Colonic mucosa (tissue), 4 donors: ENCODE results near the gene PPP2R2D. TPM values are rescaled to one million over a fixed set of nuclear protein-coding genes. Genes with fewer than 3 reads are reported as not detected.

Experiments used
- DNase-seq: peaks from one replicate; pipeline ENCODE4 v3.0.0-alpha.2; 2020
- H3K27ac ChIP-seq: fragments of 200-600 bp; one replicate; pipeline ENCODE4 v1.8.0; 2021
- H3K27me3 ChIP-seq: fragments of 200-600 bp; one replicate; pipeline ENCODE4 v1.8.0; 2021
- H3K36me3 ChIP-seq: fragments of 200-600 bp; one replicate; pipeline ENCODE4 v1.8.0; 2021
- H3K4me1 ChIP-seq: fragments of 200-600 bp; one replicate; pipeline ENCODE4 v1.8.0; 2021; ENCODE audit warnings: mild to moderate bottlenecking
- H3K4me3 ChIP-seq: fragments of 200-600 bp; one replicate; pipeline ENCODE4 v1.8.0; 2021
- H3K9ac ChIP-seq, 2 donors: one replicate each; pipeline ENCODE4 v1.7.0; 2013; ENCODE audit warnings: control low read depth in 2 of 2, low read depth in 2 of 2, low read length in 2 of 2
- H3K9me3 ChIP-seq: fragments of 200-600 bp; one replicate; pipeline ENCODE4 v1.8.0; 2021
- intact Hi-C: fragments of 100-400 bp; cut with DNase I; formaldehyde crosslinking; loops from one replicate; pipeline ENCODE4 v1.14.1; 2022
- total RNA-seq, 2 donors: library from RNA; stranded (reverse); fragmentation: NEBNext Ultra II Directional in 1 of 2; extraction: Animal tissue kit (Norgen Biotek cat#: 25700) in 1 of 2; gene quantifications; one replicate each; pipeline ENCODE4 v1.2.1, GENCODE V29; 2021
- TF ChIP-seq, protein P1 (sequence below): fragments of 200-600 bp; IDR thresholded peaks from one replicate; pipeline ENCODE4 v1.8.0; 2022; ENCODE audit warnings: antibody characterized with exemption, mild to moderate bottlenecking
- donor health status: healthy.
- donor health status: DM: no; HTN: no; CAD: no.
- donor health status: DM: no; HTN: no; CAD: no.

PPP2R2D gene
- total RNA-seq, 2 donors from 2014 or later = 28.1 to 30.6 TPM

DNA sequence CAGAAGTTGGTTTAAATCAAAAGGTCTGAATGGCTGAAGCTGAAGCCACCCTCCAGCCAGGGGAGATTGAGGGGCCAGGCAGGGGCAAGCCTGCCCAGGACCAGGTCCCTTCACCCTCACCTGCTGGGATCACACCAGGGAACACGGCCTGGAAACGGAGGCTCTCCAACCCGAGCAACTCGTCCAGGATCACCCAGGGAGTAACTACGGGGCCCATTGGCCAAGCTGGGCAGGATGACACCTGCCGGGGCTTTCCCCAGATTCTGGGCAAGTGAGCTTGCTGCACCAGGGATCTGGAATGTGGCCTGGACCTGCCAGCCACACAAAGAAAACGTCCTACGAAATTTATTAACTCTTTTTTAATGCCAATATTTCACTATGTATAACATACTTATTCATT is 30.4 kb upstream of the PPP2R2D start:
- intact Hi-C loops = loop anchor here (5.0 to 10.0 kb wide), 2 partner anchors 416 to 1678 kb away; no protein-coding TSS in a partner anchor
- TF ChIP-seq, protein P1, sequence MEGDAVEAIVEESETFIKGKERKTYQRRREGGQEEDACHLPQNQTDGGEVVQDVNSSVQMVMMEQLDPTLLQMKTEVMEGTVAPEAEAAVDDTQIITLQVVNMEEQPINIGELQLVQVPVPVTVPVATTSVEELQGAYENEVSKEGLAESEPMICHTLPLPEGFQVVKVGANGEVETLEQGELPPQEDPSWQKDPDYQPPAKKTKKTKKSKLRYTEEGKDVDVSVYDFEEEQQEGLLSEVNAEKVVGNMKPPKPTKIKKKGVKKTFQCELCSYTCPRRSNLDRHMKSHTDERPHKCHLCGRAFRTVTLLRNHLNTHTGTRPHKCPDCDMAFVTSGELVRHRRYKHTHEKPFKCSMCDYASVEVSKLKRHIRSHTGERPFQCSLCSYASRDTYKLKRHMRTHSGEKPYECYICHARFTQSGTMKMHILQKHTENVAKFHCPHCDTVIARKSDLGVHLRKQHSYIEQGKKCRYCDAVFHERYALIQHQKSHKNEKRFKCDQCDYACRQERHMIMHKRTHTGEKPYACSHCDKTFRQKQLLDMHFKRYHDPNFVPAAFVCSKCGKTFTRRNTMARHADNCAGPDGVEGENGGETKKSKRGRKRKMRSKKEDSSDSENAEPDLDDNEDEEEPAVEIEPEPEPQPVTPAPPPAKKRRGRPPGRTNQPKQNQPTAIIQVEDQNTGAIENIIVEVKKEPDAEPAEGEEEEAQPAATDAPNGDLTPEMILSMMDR = no peak
- H3K9ac ChIP-seq = no peak overlapping the region
- no peak overlapping the region for H3K27ac ChIP-seq
- H3K36me3 ChIP-seq = no peaks in the 10 kb centered on the region
- no peaks in the 10 kb centered on the region for H3K27me3 ChIP-seq
- H3K9me3 ChIP-seq = no peaks in the 10 kb centered on the region
- H3K4me3 ChIP-seq = no peak overlapping the region
- no peaks in the 10 kb centered on the region for H3K4me1 ChIP-seq
- DNase-seq = no peak

DNA sequence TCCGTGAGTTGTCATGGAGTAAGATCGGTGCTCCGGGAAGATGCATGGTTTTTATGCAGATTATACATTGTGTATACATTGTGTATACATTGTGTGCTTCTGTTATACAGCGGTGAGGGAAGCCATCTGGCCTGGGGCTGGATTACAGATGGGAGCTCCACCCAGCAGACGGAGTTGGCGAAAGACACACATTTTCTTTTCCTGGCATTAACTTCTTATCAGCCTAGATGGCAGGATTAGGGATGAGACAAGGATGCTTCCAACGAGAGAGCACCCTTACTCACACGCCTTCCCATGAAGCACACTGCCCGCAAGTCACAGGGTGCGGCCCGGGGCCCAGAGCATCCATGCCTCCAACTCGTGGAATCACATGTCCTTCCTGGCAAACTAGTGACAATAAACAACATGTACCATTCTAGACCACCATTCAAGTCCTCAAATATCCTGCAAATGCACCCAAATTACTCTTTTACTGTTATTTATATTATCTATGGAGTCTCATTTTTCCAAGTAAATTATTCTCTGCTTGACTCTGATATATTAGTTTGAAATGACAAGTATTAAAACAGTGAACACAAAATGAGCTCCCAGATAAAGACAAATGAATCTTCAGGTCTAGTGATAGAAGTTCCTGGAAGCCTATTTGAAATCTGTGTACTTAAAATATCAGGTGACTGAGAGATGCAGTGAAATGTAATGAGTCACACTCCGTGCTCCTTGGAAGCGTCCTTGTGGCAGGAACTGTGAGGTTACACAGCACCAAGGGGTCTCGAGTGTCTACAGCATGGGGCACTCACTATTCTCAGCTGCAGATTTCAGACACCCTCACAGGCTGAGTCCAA is 29.8 kb upstream of the PPP2R2D start:
- no peak overlapping the region for H3K4me3 ChIP-seq
- no peaks in the 10 kb centered on the region for H3K4me1 ChIP-seq
- DNase-seq = no peak
- H3K9ac ChIP-seq = no peak overlapping the region
- TF ChIP-seq, protein P1 = no peak
- H3K27ac ChIP-seq = no peak overlapping the region
- intact Hi-C loops = loop anchor here (5.0 to 10.0 kb wide), 2 partner anchors 416 to 1679 kb away; no protein-coding TSS in a partner anchor
- H3K36me3 ChIP-seq = no peaks in the 10 kb centered on the region
- H3K9me3 ChIP-seq = no peaks in the 10 kb centered on the region
- H3K27me3 ChIP-seq = no peaks in the 10 kb centered on the region

DNA sequence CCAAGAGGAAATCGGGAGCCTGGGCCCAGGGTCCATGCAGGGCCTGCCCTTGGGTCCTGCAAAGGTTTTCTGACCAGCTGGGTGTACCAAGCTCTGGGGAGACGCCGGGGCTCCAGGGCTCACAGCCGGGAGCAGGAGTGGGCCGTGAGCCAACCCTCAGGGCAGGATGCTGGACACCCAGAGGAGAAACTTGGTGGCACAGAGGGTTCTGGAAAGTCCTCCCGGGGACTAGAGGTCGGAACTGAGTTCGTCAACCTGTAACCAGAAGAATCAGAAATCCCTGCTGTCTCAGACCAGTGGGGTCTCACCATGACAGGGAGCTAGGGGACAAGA is 29.2 kb upstream of the PPP2R2D start:
- no peak overlapping the region for H3K9ac ChIP-seq
- H3K4me3 ChIP-seq = no peak overlapping the region
- DNase-seq = no peak
- no peaks in the 10 kb centered on the region for H3K27me3 ChIP-seq
- H3K9me3 ChIP-seq = no peaks in the 10 kb centered on the region
- no peak overlapping the region for H3K27ac ChIP-seq
- intact Hi-C loops = loop anchor here (5.0 to 10.0 kb wide), 2 partner anchors 417 to 1679 kb away; no protein-coding TSS in a partner anchor
- TF ChIP-seq, protein P1 = no peak
- no peaks in the 10 kb centered on the region for H3K36me3 ChIP-seq
- no peaks in the 10 kb centered on the region for H3K4me1 ChIP-seq

- Histone ChIP-seq H3K36me3 (no peaks in the 10 kb centered on the region), H3K9ac (no peak overlapping the region), H3K27me3 (no peaks in the 10 kb centered on the region), H3K9me3 (no peaks in the 10 kb centered on the region), H3K4me3 (no peak overlapping the region), H3K27ac (no peak overlapping the region), H3K4me1 (no peaks in the 10 kb centered on the region)
- DNase-seq = no peak
- TF ChIP-seq, protein P1 = no peak
- intact Hi-C loops = loop anchor here (5.0 to 10.0 kb wide), 2 partner anchors 417 to 1680 kb away; no protein-coding TSS in a partner anchor
Observed at GRCh38 chr10:131872011-131872826, 28.6 kb upstream of the PPP2R2D start.

GRCh38 chr10:131872827-131873375 is 27.9 kb upstream of the PPP2R2D start:
- DNase-seq = no peak
- H3K9me3 ChIP-seq = no peaks in the 10 kb centered on the region
- TF ChIP-seq, protein P1 = no peak
- no peaks in the 10 kb centered on the region for H3K27me3 ChIP-seq
- H3K9ac ChIP-seq = no peak overlapping the region
- no peaks in the 10 kb centered on the region for H3K36me3 ChIP-seq
- no peak overlapping the region for H3K27ac ChIP-seq
- no peaks in the 10 kb centered on the region for H3K4me1 ChIP-seq
- intact Hi-C loops = loop anchor here (5.0 to 10.0 kb wide), 2 partner anchors 418 to 1681 kb away; no protein-coding TSS in a partner anchor
- H3K4me3 ChIP-seq = no peak overlapping the region
